Measurements from ENCODE around the gene GASK1B.
A peak's percentile ranks its signal among the peaks of the same experiment; 100 is the strongest.

GASK1B gene

GRCh38 chr4:158172261-158173258 is at the start of gene GASK1B:
TSS of gene GASK1B (minus strand) at chr4:158173025. CDS start at chr4:158171375, 1,650 bp downstream.
- in situ Hi-C loops (cut with MboI; ENCODE audit: low pct_unique_long_range_greater_than_20kb, low sequenced_read_pairs) = loop anchor here (25.0 kb wide), 1 partner anchor 160 kb away; no protein-coding TSS in a partner anchor
- DNase-seq = peak; percentile 68

GRCh38 chr4:158219623-158220022 is 46.8 kb upstream of the GASK1B start:
- in situ Hi-C loops (cut with MboI; ENCODE audit: low pct_unique_long_range_greater_than_20kb, low sequenced_read_pairs) = no loop called here
- DNase-seq = no peak

- in situ Hi-C loops (cut with MboI; ENCODE audit: low pct_unique_long_range_greater_than_20kb, low sequenced_read_pairs) = no loop called here
- DNase-seq = no peak
These were observed 44.9 kb upstream of the GASK1B start for GRCh38 chr4:158217763-158218162.

- in situ Hi-C loops (cut with MboI; ENCODE audit: low pct_unique_long_range_greater_than_20kb, low sequenced_read_pairs) = no loop called here
- DNase-seq = no peak
These were observed 42.0 kb upstream of the GASK1B start for GRCh38 chr4:158214856-158215255.

- DNase-seq = no peak
- in situ Hi-C loops (cut with MboI; ENCODE audit: low pct_unique_long_range_greater_than_20kb, low sequenced_read_pairs) = no loop called here
These were observed 40.6 kb upstream of the GASK1B start for GRCh38 chr4:158213466-158213865.

GRCh38 chr4:158211222-158211621 is 38.4 kb upstream of the GASK1B start:
- in situ Hi-C loops (cut with MboI; ENCODE audit: low pct_unique_long_range_greater_than_20kb, low sequenced_read_pairs) = no loop called here
- no peak for DNase-seq

GRCh38 chr4:158209825-158210807 is 37.3 kb upstream of the GASK1B start, which contains the start of gene TMEM144:
TSS of gene TMEM144 (plus strand) at chr4:158210486. CDS start at chr4:158212668, 2,182 bp downstream.
- in situ Hi-C loops (cut with MboI; ENCODE audit: low pct_unique_long_range_greater_than_20kb, low sequenced_read_pairs) = no loop called here
- DNase-seq = peak; percentile 90

- DNase-seq = peak; percentile 85
- in situ Hi-C loops (cut with MboI; ENCODE audit: low pct_unique_long_range_greater_than_20kb, low sequenced_read_pairs) = no loop called here
These were observed 36.3 kb upstream of the GASK1B start for GRCh38 chr4:158208963-158209640.

GRCh38 chr4:158203929-158204328 is 31.1 kb upstream of the GASK1B start:
- no peak for DNase-seq
- in situ Hi-C loops (cut with MboI; ENCODE audit: low pct_unique_long_range_greater_than_20kb, low sequenced_read_pairs) = no loop called here

GRCh38 chr4:158203436-158203835 is 30.6 kb upstream of the GASK1B start:
- in situ Hi-C loops (cut with MboI; ENCODE audit: low pct_unique_long_range_greater_than_20kb, low sequenced_read_pairs) = no loop called here
- DNase-seq = no peak

GRCh38 chr4:158202481-158202880 is 29.7 kb upstream of the GASK1B start:
- DNase-seq = no peak
- in situ Hi-C loops (cut with MboI; ENCODE audit: low pct_unique_long_range_greater_than_20kb, low sequenced_read_pairs) = no loop called here

GRCh38 chr4:158201876-158202275 is 29.1 kb upstream of the GASK1B start:
- no peak for DNase-seq
- in situ Hi-C loops (cut with MboI; ENCODE audit: low pct_unique_long_range_greater_than_20kb, low sequenced_read_pairs) = no loop called here

- no peak for DNase-seq
- in situ Hi-C loops (cut with MboI; ENCODE audit: low pct_unique_long_range_greater_than_20kb, low sequenced_read_pairs) = no loop called here
These were observed 28.5 kb upstream of the GASK1B start for GRCh38 chr4:158201322-158201721.

- in situ Hi-C loops (cut with MboI; ENCODE audit: low pct_unique_long_range_greater_than_20kb, low sequenced_read_pairs) = no loop called here
- no peak for DNase-seq
These were observed 27.4 kb upstream of the GASK1B start for GRCh38 chr4:158200214-158200613.

- in situ Hi-C loops (cut with MboI; ENCODE audit: low pct_unique_long_range_greater_than_20kb, low sequenced_read_pairs) = no loop called here
- no peak for DNase-seq
These were observed 24.5 kb upstream of the GASK1B start for GRCh38 chr4:158197194-158197776.

GRCh38 chr4:158195297-158195696 is 22.5 kb upstream of the GASK1B start:
- in situ Hi-C loops (cut with MboI; ENCODE audit: low pct_unique_long_range_greater_than_20kb, low sequenced_read_pairs) = no loop called here

GRCh38 chr4:158193171-158193749 is 20.4 kb upstream of the GASK1B start:
- peak; percentile 65 for DNase-seq
- in situ Hi-C loops (cut with MboI; ENCODE audit: low pct_unique_long_range_greater_than_20kb, low sequenced_read_pairs) = no loop called here

More at GRCh38 chr4:158195297-158195696, 22.5 kb upstream of the GASK1B start:
- no peak for DNase-seq
